Gastroesophageal sphincter (tissue), 3 donors: ENCODE measurements around the gene DNAAF6.

Experiments
- POLR2A ChIP-seq, 2 donors: fragments of 450-650 bp; IDR thresholded peaks; one replicate each; pipeline ENCODE4 v1.6.1; 2017; ENCODE audit warnings: antibody characterized with exemption in 2 of 2, mild to moderate bottlenecking in 2 of 2, moderate library complexity in 1 of 2
- POLR2AphosphoS5 ChIP-seq: sonication (generic); formaldehyde crosslinking; IDR thresholded peaks from one replicate; pipeline ENCODE4 v1.6.1; 2017; ENCODE audit warnings: antibody characterized with exemption
- TF ChIP-seq, protein P1 (sequence below), 4 experiments: fragments of 200-600 bp in 2 of 4; fragments of 450-650 bp in 2 of 4; sonication (generic) in 1 of 4; IDR thresholded peaks; one replicate each; pipeline ENCODE4 v1.5.1; 2017 to 2019; ENCODE audit warnings: antibody characterized with exemption in 4 of 4, mild to moderate bottlenecking in 2 of 4, moderate library complexity in 2 of 4

DNA sequence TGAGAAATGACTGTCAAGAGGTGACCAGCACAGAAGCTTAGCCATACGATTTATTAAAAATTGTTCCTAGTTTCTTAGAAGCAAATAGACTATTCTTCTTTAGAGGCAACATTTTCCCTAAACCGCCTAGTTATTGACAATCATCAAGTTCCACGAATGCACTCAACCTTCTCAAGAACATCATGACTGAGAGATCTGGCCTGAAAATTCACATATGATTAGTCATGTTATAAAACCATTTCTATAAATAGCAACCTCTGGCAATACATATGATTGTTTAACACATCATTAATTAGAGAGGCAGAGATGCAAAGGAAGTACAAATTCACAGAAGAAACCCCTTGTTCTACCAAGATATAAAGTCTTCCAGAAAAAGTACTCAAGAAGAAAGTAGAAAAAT lies 6.9 kb upstream of the DNAAF6 start:
- TF ChIP-seq, protein P1, sequence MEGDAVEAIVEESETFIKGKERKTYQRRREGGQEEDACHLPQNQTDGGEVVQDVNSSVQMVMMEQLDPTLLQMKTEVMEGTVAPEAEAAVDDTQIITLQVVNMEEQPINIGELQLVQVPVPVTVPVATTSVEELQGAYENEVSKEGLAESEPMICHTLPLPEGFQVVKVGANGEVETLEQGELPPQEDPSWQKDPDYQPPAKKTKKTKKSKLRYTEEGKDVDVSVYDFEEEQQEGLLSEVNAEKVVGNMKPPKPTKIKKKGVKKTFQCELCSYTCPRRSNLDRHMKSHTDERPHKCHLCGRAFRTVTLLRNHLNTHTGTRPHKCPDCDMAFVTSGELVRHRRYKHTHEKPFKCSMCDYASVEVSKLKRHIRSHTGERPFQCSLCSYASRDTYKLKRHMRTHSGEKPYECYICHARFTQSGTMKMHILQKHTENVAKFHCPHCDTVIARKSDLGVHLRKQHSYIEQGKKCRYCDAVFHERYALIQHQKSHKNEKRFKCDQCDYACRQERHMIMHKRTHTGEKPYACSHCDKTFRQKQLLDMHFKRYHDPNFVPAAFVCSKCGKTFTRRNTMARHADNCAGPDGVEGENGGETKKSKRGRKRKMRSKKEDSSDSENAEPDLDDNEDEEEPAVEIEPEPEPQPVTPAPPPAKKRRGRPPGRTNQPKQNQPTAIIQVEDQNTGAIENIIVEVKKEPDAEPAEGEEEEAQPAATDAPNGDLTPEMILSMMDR (IDR thresholded peaks at IDR 0.05): no peak
- TF ChIP-seq POLR2AphosphoS5: no peak
- TF ChIP-seq POLR2A (IDR thresholded peaks at IDR 0.05): no peak
